ENCODE measurements around the gene C1orf210. TPM values are rescaled to one million over a fixed set of nuclear protein-coding genes. Genes with fewer than 3 reads are reported as not detected.

Gene C1orf210
- total and polyA plus RNA-seq, 2 of the 13 experiments (the other 11 are each of a cell fraction or from before 2014, with no cell fraction given) = 0.49 to 5.1 TPM

DNA sequence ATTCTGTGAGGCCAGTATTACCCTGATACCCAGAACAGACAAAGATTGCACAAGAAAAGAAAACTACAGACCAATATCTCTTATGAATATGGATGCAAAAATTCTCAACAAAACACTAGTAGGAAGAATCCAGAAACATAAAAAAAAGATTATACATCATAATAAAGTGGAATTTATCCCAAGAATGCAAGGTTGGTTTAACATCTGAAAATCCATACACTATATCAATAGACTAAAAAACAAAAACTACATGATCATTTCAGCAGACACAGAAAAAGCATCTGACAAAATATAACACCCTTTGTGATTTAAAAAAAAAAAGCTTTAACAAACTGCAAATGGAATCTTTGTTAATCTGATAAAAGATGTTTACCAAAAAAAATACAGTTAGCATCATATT is 40.0 kb upstream of the C1orf210 start (continued):
- TF ChIP-seq ZSCAN25 (CRISPR knock-in tag; IDR thresholded peaks at IDR 0.05) (no peak), ARHGAP35 (CRISPR knock-in tag; IDR thresholded peaks at IDR 0.05; ENCODE audit: borderline replicate concordance) (no peak), ZBTB7A (CRISPR knock-in tag; IDR thresholded peaks at IDR 0.05) (no peak)

- ChIA-PET CTCF (ENCODE audit: low intra/inter-chr PET ratio, low total read pairs) (no interaction called here), POLR2A (no interaction called here)
- WGBS (ENCODE audit: low lambda C conversion rate) = 73% methylated on average over 1 of the region's 1 CpG
- Histone ChIP-seq H3K4me3 (replicated peaks in 1 of 3; ENCODE audit: insufficient read depth in 1 of 3, low read depth in 2 of 3, low read length in 3 of 3) (no peak overlapping the region), H3K4me1 (ENCODE audit: insufficient read depth, low read length) (peaks cover 8% of the 10 kb centered on the region), H3K27ac (ENCODE audit: extremely low read length, insufficient read depth, low read length) (no peak overlapping the region), H2AFZ (ENCODE audit: low read length) (no peak overlapping the region), H3K36me3 (replicated peaks in 1 of 2; ENCODE audit: control insufficient read depth in 1 of 2, insufficient read depth in 2 of 2, low read length in 2 of 2) (no peaks in the 10 kb centered on the region), H3K27me3 (ENCODE audit: control insufficient read depth in 1 of 2, insufficient read depth in 2 of 2, low read length in 2 of 2) (peaks cover 0 to 10% of the 10 kb centered on the region in 2 experiments; a peak in 2 of 5 replicates), H3K79me2 (ENCODE audit: insufficient read depth, low read length) (no peaks in the 10 kb centered on the region), H4K20me1 (ENCODE audit: insufficient read depth, low read length) (no peaks in the 10 kb centered on the region), H3K4me2 (ENCODE audit: low read depth, low read length) (no peak overlapping the region), H3K9me3 (ENCODE audit: low read length) (no peaks in the 10 kb centered on the region), H3K9ac (ENCODE audit: insufficient read depth, low read depth, low read length) (no peak overlapping the region)
- BruUV-seq (replicated peaks) = no TSS peak
- DNase-seq (ENCODE audit: low spot score) (no peak), ATAC-seq (no peak), FAIRE-seq (no peak)
- in situ Hi-C loops (cut with HindIII; ENCODE audit: extremely low pct_ligation_motif_present, low pct_unique_long_range_greater_than_20kb) = no loop called here
- TF ChIP-seq RAD21 (CRISPR knock-in tag; IDR thresholded peaks at IDR 0.05) (no peak), ISL2 (CRISPR knock-in tag; IDR thresholded peaks at IDR 0.05) (no peak), AHR (CRISPR knock-in tag; IDR thresholded peaks at IDR 0.05) (no peak), ZNF501 (CRISPR knock-in tag; IDR thresholded peaks at IDR 0.05) (no peak), SAP130 (CRISPR knock-in tag; IDR thresholded peaks at IDR 0.05; ENCODE audit: low read depth) (no peak), FOXK1 (CRISPR knock-in tag; IDR thresholded peaks at IDR 0.05; ENCODE audit: borderline replicate concordance, low read depth) (no peak), ELF3 (CRISPR knock-in tag; IDR thresholded peaks at IDR 0.05) (no peak)
- intact Hi-C loops (cut with micrococcal nuclease; ENCODE audit: unreplicated experiment) = no loop called here
Observed at GRCh38 chr1:43324810-43325209, 39.4 kb upstream of the C1orf210 start.
